ENCODE measurements around the gene TTLL11.

TTLL11 gene

GRCh38 chr9:122110100-122110833 is 17.2 kb upstream of the TTLL11 start:
- no peak for DNase-seq (ENCODE audit: low spot score)

GRCh38 chr9:122109035-122109813 is 16.1 kb upstream of the TTLL11 start:
- DNase-seq (ENCODE audit: low spot score), result no peak

GRCh38 chr9:122107291-122107805 is 14.2 kb upstream of the TTLL11 start:
- DNase-seq (ENCODE audit: low spot score), result no peak

- no peak for DNase-seq (ENCODE audit: low spot score)
Measured at GRCh38 chr9:122106576-122106975, 13.5 kb upstream of the TTLL11 start.

- no peak for DNase-seq (ENCODE audit: low spot score)
Measured at GRCh38 chr9:122103985-122104384, 10.9 kb upstream of the TTLL11 start.

GRCh38 chr9:122102156-122102555 is 9.0 kb upstream of the TTLL11 start:
- DNase-seq (ENCODE audit: low spot score), result no peak

- DNase-seq (ENCODE audit: low spot score), result no peak
Measured at GRCh38 chr9:122100756-122101155, 7.6 kb upstream of the TTLL11 start.

- DNase-seq (ENCODE audit: low spot score), result peak; percentile 71
Measured at GRCh38 chr9:122099271-122099869, 6.3 kb upstream of the TTLL11 start.

GRCh38 chr9:122097679-122098315 is 4.7 kb upstream of the TTLL11 start:
- no peak for DNase-seq (ENCODE audit: low spot score)

GRCh38 chr9:122096620-122097415 is 3.7 kb upstream of the TTLL11 start:
- no peak for DNase-seq (ENCODE audit: low spot score)

- DNase-seq (ENCODE audit: low spot score), result peak; percentile 51
Measured at GRCh38 chr9:122095010-122095767, 2.1 kb upstream of the TTLL11 start.

- no peak for DNase-seq (ENCODE audit: low spot score)
Measured at GRCh38 chr9:122091682-122092592, 1.2 kb downstream of the TTLL11 start.

- no peak for DNase-seq (ENCODE audit: low spot score)
Measured at GRCh38 chr9:122090981-122091380, 2.1 kb downstream of the TTLL11 start.

GRCh38 chr9:122090287-122090883 is 2.7 kb downstream of the TTLL11 start:
- DNase-seq (ENCODE audit: low spot score), result no peak

- DNase-seq (ENCODE audit: low spot score), result no peak
Measured at GRCh38 chr9:122088880-122089706, 4.0 kb downstream of the TTLL11 start.

GRCh38 chr9:122087406-122088200 is 5.5 kb downstream of the TTLL11 start:
- DNase-seq (ENCODE audit: low spot score), result no peak

- DNase-seq (ENCODE audit: low spot score), result no peak
Measured at GRCh38 chr9:122086873-122087272, 6.2 kb downstream of the TTLL11 start.

Measured in CD4-positive, alpha-beta T cell treated with Interleukin-6 at 100 ng/mL for 8 hours (primary cell).